Endothelial cell (in vitro differentiated cells): Measurements from ENCODE around the gene ZSWIM2. TPM values are rescaled to one million over a fixed set of nuclear protein-coding genes. Genes with fewer than 3 reads are reported as not detected.

ENCODE experiments used
- DNase-seq: peaks from one replicate; pipeline ENCODE4 v3.0.0; 2021; ENCODE audit warnings: low spot score
- H3K27ac Mint-ChIP-seq: one replicate; pipeline ENCODE4 v1.8.0; 2021; ENCODE audit warnings: mixed read lengths, inconsistent platforms; ENCODE audit not compliant: unreplicated experiment
- H3K27me3 Mint-ChIP-seq: one replicate; pipeline ENCODE4 v1.8.0; 2021; ENCODE audit warnings: mild to moderate bottlenecking, moderate library complexity, mixed read lengths, inconsistent platforms; ENCODE audit not compliant: unreplicated experiment
- H3K36me3 Mint-ChIP-seq: one replicate; pipeline ENCODE4 v1.8.0; 2021; ENCODE audit warnings: mild to moderate bottlenecking, low read depth, mixed read lengths, inconsistent platforms; ENCODE audit not compliant: unreplicated experiment
- H3K4me1 Mint-ChIP-seq: one replicate; pipeline ENCODE4 v1.8.0; 2021; ENCODE audit warnings: mild to moderate bottlenecking, mixed read lengths, inconsistent platforms; ENCODE audit not compliant: unreplicated experiment
- H3K4me3 Mint-ChIP-seq: one replicate; pipeline ENCODE4 v1.8.0; 2021; ENCODE audit warnings: mild to moderate bottlenecking, mixed read lengths, inconsistent platforms; ENCODE audit not compliant: unreplicated experiment
- H3K9me3 Mint-ChIP-seq: one replicate; pipeline ENCODE4 v1.8.0; 2021; ENCODE audit warnings: mixed read lengths, inconsistent platforms; ENCODE audit not compliant: unreplicated experiment
- CTCF ChIP-seq: fragments of 200-600 bp; sonication (generic); IDR thresholded peaks from one replicate; pipeline ENCODE4 v1.5.0; 2021; ENCODE audit warnings: antibody characterized with exemption; ENCODE audit not compliant: unreplicated experiment
- total RNA-seq: library from RNA; stranded (reverse); fragmentation: NEBNext Ultra II Directional; extraction: Animal tissue kit (Norgen Biotek cat#: 25700); gene quantifications from one replicate; pipeline ENCODE4 v1.2.1, GENCODE V29; 2021; ENCODE audit not compliant: unreplicated experiment

ZSWIM2 gene
- total RNA-seq, 1 donor from 2014 or later, result not detected

- Mint-ChIP-seq H3K9me3 (no peaks in the 10 kb centered on the region), H3K27ac (no peak overlapping the region)
- no peak for DNase-seq
Observed at GRCh38 chr2:186891185-186891621, 42.2 kb upstream of the ZSWIM2 start.

GRCh38 chr2:186889101-186889879, 40.3 kb upstream of the ZSWIM2 start:
- Mint-ChIP-seq H3K27ac (no peak overlapping the region), H3K9me3 (no peaks in the 10 kb centered on the region), H3K4me1 (peaks cover 29% of the 10 kb centered on the region), H3K27me3 (no peaks in the 10 kb centered on the region), H3K4me3 (no peak overlapping the region), H3K36me3 (no peaks in the 10 kb centered on the region)
- TF ChIP-seq CTCF, result no peak
- DNase-seq, result no peak

More at GRCh38 chr2:186891185-186891621, 42.2 kb upstream of the ZSWIM2 start:
- Mint-ChIP-seq H3K36me3 (peaks cover 6% of the 10 kb centered on the region), H3K27me3 (no peaks in the 10 kb centered on the region), H3K4me3 (no peak overlapping the region), H3K4me1 (peaks cover 17% of the 10 kb centered on the region)
- no peak for TF ChIP-seq CTCF

- no peaks in the 10 kb centered on the region for H3K27me3 Mint-ChIP-seq
- H3K36me3 Mint-ChIP-seq, result no peaks in the 10 kb centered on the region
- no peaks in the 10 kb centered on the region for H3K9me3 Mint-ChIP-seq
- peaks cover 44% of the 10 kb centered on the region for H3K4me1 Mint-ChIP-seq
- DNase-seq, result no peak
- no peak for TF ChIP-seq CTCF
- H3K4me3 Mint-ChIP-seq, result no peak overlapping the region
- H3K27ac Mint-ChIP-seq, result peak overlapping the region; percentile 89
Observed at GRCh38 chr2:186887107-186888090, 38.4 kb upstream of the ZSWIM2 start.

GRCh38 chr2:186884587-186884986, 35.6 kb upstream of the ZSWIM2 start:
- peak; percentile 31 for DNase-seq
- Mint-ChIP-seq H3K36me3 (peaks cover 7% of the 10 kb centered on the region), H3K4me3 (peak overlapping the region; percentile 22), H3K4me1 (peaks cover 51% of the 10 kb centered on the region), H3K27me3 (no peaks in the 10 kb centered on the region), H3K9me3 (peaks cover 5% of the 10 kb centered on the region), H3K27ac (peak overlapping the region; percentile 93)
- no peak for TF ChIP-seq CTCF
